Stimulated activated CD4-positive, alpha-beta T cell treated with anti-CD3 and anti-CD28 coated beads, Interleukin-15, amount 100 ng/mL, for 48 hours (primary cell): ENCODE data around the gene SGCG.

Experiments used
- DNase-seq, 2 donors: peaks; one replicate each; pipeline ENCODE4 v3.0.0-alpha.2; 2020; ENCODE audit warnings: low read depth in 2 of 2

The SGCG gene

GRCh38 chr13:23325191-23325590 lies 144.4 kb downstream of the SGCG start:
- DNase-seq = no peak

DNA sequence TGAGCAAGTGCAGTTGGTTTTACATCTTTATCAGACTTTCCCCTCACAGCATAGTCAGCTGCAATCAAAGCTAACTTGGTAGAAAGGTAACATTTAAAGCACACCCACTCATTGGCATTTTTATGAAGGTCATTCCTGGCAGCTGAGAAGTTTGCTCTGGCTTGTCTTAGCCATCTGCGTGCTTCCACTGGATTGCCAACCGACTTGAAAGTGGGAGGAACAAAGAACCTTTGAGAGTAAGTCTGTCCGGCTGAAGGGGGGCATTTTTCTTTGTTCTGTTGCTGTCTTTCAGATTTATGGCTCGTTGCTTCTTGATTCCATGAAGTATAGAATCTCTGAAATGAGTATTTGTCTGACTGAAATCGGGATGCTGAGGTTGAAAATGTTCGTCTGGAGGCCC lies 149.6 kb downstream of the SGCG start:
- no peak for DNase-seq

- no peak for DNase-seq
Measured at GRCh38 chr13:23339225-23339624, 158.4 kb downstream of the SGCG start.

GRCh38 chr13:23344931-23345595 lies 164.3 kb downstream of the SGCG start:
- DNase-seq = no peak

GRCh38 chr13:23347601-23348000 lies 166.8 kb downstream of the SGCG start:
- no peak for DNase-seq

- DNase-seq = no peak
Measured at GRCh38 chr13:23348262-23349127, 167.7 kb downstream of the SGCG start.

- no peak for DNase-seq
Measured at GRCh38 chr13:23349161-23349897, 168.6 kb downstream of the SGCG start.

DNA sequence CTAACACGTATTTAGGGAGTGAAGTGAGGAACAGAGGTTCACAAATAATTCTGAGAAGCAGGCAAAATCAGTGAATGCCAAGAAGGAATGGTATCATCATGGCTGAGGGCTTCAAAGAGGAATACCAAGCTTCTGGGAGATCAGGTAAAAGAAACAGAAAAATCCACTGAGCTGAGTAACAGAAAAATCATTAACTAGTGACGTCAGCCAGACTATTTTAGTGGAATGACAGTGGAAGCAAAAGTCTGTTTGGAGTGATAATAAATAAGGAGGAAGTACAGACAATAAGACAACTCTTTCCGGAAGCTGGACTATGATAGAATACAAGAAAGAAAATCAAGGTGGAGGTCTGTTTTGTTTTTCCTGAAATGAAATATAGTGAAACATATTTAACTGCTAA lies 169.2 kb downstream of the SGCG start:
- no peak for DNase-seq

DNA sequence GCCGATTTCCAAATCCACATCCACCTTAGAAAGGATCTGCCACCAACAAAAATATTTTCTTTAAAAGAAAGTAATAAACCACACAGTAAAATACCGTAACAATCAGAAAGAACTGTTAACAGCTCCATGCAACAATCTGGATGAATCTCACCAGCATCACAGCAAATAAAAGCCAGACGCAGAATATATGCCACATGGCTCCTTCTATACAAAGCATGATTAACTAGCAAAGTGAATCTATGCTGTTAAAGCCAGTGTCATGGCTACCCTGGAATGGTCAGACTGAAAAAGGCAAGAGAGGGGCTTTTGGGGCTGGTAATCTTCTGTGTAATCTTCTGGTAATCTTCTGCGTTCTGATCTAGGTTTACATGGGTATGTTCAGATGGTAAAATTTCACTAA lies 171.4 kb downstream of the SGCG start:
- DNase-seq = no peak

- no peak for DNase-seq
Measured at GRCh38 chr13:23354520-23354919, 173.7 kb downstream of the SGCG start.

GRCh38 chr13:23356368-23356767 lies 175.6 kb downstream of the SGCG start:
- DNase-seq = no peak

DNA sequence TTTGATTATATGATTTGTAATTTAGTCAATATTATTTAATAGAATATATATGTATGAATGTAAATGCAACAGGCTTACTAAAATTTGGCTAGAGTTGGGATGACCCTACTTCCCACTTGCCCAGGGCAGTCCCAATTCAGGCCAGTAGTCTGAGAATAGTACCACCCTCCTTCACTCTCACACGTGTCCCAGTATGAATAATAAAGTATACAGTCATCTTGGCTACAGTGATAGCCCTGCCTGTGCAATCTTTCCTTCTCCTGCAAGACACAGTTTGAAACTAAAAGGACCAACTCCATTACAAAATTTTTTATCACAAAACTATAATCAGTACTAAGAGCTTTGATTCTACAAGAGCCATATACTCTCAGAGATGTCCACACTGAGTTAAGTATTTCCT lies 176.6 kb downstream of the SGCG start:
- no peak for DNase-seq

DNA sequence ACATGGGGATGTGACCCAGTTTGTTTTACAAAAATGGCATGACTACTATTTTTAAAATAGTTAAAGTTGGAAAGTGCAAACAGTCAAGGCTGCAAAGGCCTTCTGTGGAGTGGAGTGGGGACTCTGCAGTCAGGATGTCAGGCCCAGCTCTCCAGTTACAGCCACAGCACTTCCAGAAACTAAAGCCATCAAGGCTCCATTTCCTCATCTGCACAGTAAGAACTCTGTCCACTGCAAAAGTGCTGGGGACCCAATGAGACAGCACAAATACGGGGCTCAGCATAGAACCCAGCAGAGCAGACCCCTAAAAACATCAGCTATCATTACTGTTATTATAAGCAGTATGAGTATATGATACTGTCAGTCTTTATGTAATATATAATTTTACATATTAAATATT lies 179.1 kb downstream of the SGCG start:
- no peak for DNase-seq

GRCh38 chr13:23365652-23366051 lies 184.9 kb downstream of the SGCG start:
- no peak for DNase-seq

DNA sequence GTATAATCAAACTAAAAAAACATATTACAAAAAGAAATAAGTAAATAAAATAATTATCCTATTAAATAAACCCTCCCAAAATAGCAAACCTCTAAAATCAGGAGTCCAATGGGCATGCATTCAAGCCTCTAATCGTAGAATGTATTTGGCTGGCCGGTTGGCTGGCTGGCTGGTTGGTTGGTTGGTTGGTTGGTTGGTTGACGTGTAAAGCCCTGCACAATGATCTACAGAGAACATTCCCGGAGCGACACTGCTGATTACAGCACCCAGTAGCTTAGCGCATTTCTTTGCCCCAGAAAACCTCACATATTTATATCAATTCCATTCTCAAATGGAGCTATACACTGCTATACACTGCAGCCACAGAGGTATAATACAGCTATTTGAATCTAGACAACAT lies 187.1 kb downstream of the SGCG start:
- DNase-seq = no peak

- DNase-seq = no peak
Measured at GRCh38 chr13:23372264-23372906, 191.6 kb downstream of the SGCG start.
